Lung (tissue), 12 donors: ENCODE measurements around the gene TMEM86B. TPM values are rescaled to one million over a fixed set of nuclear protein-coding genes. Genes with fewer than 3 reads are reported as not detected.

Experiments used
- ATAC-seq: fragments of 200-7000 bp; cut with Tn5 transposase; one replicate; pipeline ENCODE4 v1.9.1; 2020; ENCODE audit warnings: moderate number of reproducible peaks; ENCODE audit not compliant: insufficient read depth, low FRiP score
- DNase-seq, 3 donors: peaks; one replicate each; pipeline ENCODE4 v3.0.0-alpha.2; 2013 to 2017
- H3K27ac ChIP-seq, 2 donors: one replicate each; pipeline ENCODE4 v1.5.1; 2013; ENCODE audit warnings: mild to moderate bottlenecking in 2 of 2, moderate library complexity in 2 of 2, control low read depth in 1 of 2, inconsistent platforms in 1 of 2, low read depth in 1 of 2, low read length in 1 of 2
- H3K27me3 ChIP-seq, 3 donors: one replicate each; pipeline ENCODE4 v1.5.1; 2013; ENCODE audit warnings: low read length in 2 of 3; ENCODE audit not compliant: control insufficient read depth in 3 of 3, insufficient read depth in 3 of 3
- H3K36me3 ChIP-seq, 4 donors: one replicate each; pipeline ENCODE4 v1.5.1; 2013; ENCODE audit warnings: low read length in 4 of 4, mild to moderate bottlenecking in 1 of 4, moderate library complexity in 1 of 4; ENCODE audit not compliant: control insufficient read depth in 4 of 4, insufficient read depth in 4 of 4
- H3K4me1 ChIP-seq, 5 donors: one replicate each; pipeline ENCODE4 v1.5.1; 2013; ENCODE audit warnings: low read length in 5 of 5, mild to moderate bottlenecking in 2 of 5, moderate library complexity in 1 of 5; ENCODE audit not compliant: control insufficient read depth in 5 of 5, insufficient read depth in 5 of 5
- H3K4me3 ChIP-seq: one replicate; pipeline ENCODE4 v1.5.1; 2013; ENCODE audit warnings: mild to moderate bottlenecking, control low read depth, moderate library complexity
- H3K9ac ChIP-seq, 2 donors: one replicate each; pipeline ENCODE4 v1.5.1; 2013; ENCODE audit warnings: low read length in 2 of 2, control low read depth in 1 of 2; ENCODE audit not compliant: insufficient read depth in 1 of 2
- H3K9me3 ChIP-seq, 4 donors: one replicate each; pipeline ENCODE4 v1.5.1; 2013; ENCODE audit warnings: low read length in 3 of 4, mild to moderate bottlenecking in 1 of 4, moderate library complexity in 1 of 4; ENCODE audit not compliant: control insufficient read depth in 4 of 4, insufficient read depth in 3 of 4
- CTCF ChIP-seq: IDR thresholded peaks from 2 replicates; pipeline ENCODE4 v1.5.1; 2012; ENCODE audit warnings: mild to moderate bottlenecking; ENCODE audit errors: control extremely low read depth, extremely low read depth
- WGBS, 2 donors: extraction: QIAGEN DNeasy Blood & Tissue Kit; methylation state at CpG; one replicate each; pipeline ENCODE4 v1.1.7; 2013; 5-methylcytosine and 5-hydroxymethylcytosine counted together
- polyA plus RNA-seq, 2 donors: library from polyadenylated mRNA; stranded (reverse); fragments of 200-250 nt; gene quantifications; one replicate each; pipeline ENCODE4 v1.2.1, GENCODE V29; 2013
- total RNA-seq, 2 donors: library from RNA; depleted of rRNA in 1 of 2; stranded (reverse); fragments of >200 nt in 1 of 2; gene quantifications; one replicate each; pipeline ENCODE4 v1.2.1, GENCODE V29; 2014 to 2021
- donor health status: control.
- donor health status: control.
- donor health status: Bipolar disorder and iron deficiency.
- donor health status: healthy.
- donor health status: DM: yes; HTN: yes; CAD: no.

Gene TMEM86B
- total and polyA plus RNA-seq, 4 donors: 1.8 to 5.3 (median 4.3) TPM

DNA sequence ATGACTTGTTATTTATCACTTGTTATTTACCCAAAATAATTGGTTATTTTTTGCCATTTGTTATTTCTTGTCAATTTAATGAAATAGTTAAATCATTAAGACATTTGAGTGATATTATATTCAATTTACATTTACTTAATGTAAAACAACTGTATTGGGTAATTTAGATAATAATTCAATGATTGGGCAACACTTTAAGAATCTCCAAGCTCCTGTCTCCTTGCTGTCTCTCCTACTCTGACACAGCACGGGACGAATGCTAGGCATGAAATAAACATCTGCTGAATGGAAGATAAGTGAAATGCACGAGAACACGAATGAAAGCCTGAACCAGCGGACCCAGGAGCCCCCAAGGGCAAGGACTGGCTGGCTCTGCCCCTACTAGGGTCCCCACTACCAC lies 36.0 kb upstream of the TMEM86B start:
- no peak for TF ChIP-seq CTCF
- DNase-seq: no peak
- 83 to 94% methylated on average over 5 of the region's 5 CpGs for WGBS, 2 donors

GRCh38 chr19:55262359-55262758 lies 33.8 kb upstream of the TMEM86B start:
- ATAC-seq (no peak), DNase-seq (no peak)
- Histone ChIP-seq H3K9me3 (no peaks in the 10 kb centered on the region), H3K4me1 (peaks cover 0 to 14% (median 3%) of the 10 kb centered on the region in 5 donors), H3K9ac (no peak overlapping the region), H3K27me3 (no peaks in the 10 kb centered on the region), H3K27ac (no peak overlapping the region), H3K36me3 (peaks cover 0 to 3% (median 1%) of the 10 kb centered on the region in 4 donors), H3K4me3 (no peak overlapping the region)
- WGBS, 2 donors: 96 to 98% methylated on average over 9 of the region's 9 CpGs
- no peak for TF ChIP-seq CTCF

More for the DNA sequence above, 36.0 kb upstream of the TMEM86B start:
- Histone ChIP-seq H3K27me3 (no peaks in the 10 kb centered on the region), H3K4me1 (peaks cover 0 to 8% (median 3%) of the 10 kb centered on the region in 5 donors), H3K9me3 (no peaks in the 10 kb centered on the region), H3K27ac (no peak overlapping the region), H3K9ac (no peak overlapping the region), H3K4me3 (no peak overlapping the region), H3K36me3 (peaks cover 0 to 7% (median 1%) of the 10 kb centered on the region in 4 donors)
- no peak for ATAC-seq

DNA sequence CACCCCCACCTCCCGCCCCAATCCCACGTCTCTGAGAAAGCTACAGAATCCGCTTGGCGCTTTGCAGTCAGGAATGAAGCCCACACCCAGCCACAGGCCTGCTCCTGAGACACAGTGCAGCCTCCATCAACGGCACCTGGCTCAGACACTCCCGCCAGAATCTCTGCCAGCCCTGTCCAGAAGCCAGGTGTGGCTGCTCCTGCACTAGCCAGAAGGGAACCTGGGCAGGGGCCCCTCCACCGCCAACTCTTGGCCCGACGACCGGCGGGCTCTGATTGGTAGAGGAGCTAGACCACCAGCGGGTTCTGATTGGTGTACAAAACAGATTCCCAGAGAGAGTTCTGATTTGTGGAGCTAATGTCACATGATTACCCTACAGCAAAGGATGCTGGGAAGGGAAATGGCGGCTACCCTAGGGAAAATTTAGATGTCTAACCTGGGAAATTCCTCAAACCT lies 33.1 kb upstream of the TMEM86B start:
- Histone ChIP-seq H3K4me3 (no peak overlapping the region), H3K27me3 (no peaks in the 10 kb centered on the region), H3K9ac (no peak overlapping the region), H3K9me3 (no peaks in the 10 kb centered on the region), H3K36me3 (peaks cover 0 to 3% (median 2%) of the 10 kb centered on the region in 4 donors), H3K27ac (no peak overlapping the region), H3K4me1 (peaks cover 0 to 21% (median 7%) of the 10 kb centered on the region in 5 donors)
- DNase-seq (no peak), ATAC-seq (no peak)
- TF ChIP-seq CTCF: no peak
- 95 to 96% methylated on average over 13 of the region's 13 CpGs for WGBS, 2 donors
